ENCODE results near the gene RARRES2. TPM values are rescaled to one million over a fixed set of nuclear protein-coding genes. Genes with fewer than 3 reads are reported as not detected.
A peak's percentile ranks its signal among the peaks of the same experiment; 100 is the strongest.
"Not testable (repeated sequence)": the region's sequence is repeated elsewhere in the genome, so short reads cannot be mapped to it uniquely, and the experiment has no call there.

RARRES2 gene
- total RNA-seq (2014; rRNA removed; shearing (Covaris generic)) = not detected in 2 replicates
- polyA plus RNA-seq (2015; cell fraction: cytosol; rRNA removed) = not detected in 2 replicates
- polyA plus RNA-seq (2015; cell fraction: nucleus; rRNA removed) = not detected in 2 replicates

- DNase-seq (ENCODE audit: low read depth, low spot score) = no peak
- in situ Hi-C loops (cut with HindIII; ENCODE audit: low pct_unique_long_range_greater_than_20kb, low sequenced_read_pairs) = no loop called here
Observed at GRCh38 chr7:150341263-150342120, at the start of gene RARRES2. RARRES2 (minus strand) TSS chr7:150341629; CDS start chr7:150340609, 1,020 bp downstream.

GRCh38 chr7:150390205-150390604 lies 48.8 kb upstream of the RARRES2 start:
- no peak for DNase-seq (ENCODE audit: low read depth, low spot score)
- in situ Hi-C loops (cut with HindIII; ENCODE audit: low pct_unique_long_range_greater_than_20kb, low sequenced_read_pairs) = no loop called here

GRCh38 chr7:150389532-150389816 lies 48.0 kb upstream of the RARRES2 start:
- no peak for DNase-seq (ENCODE audit: low read depth, low spot score)
- in situ Hi-C loops (cut with HindIII; ENCODE audit: low pct_unique_long_range_greater_than_20kb, low sequenced_read_pairs) = no loop called here

- peak; percentile 81 for DNase-seq (ENCODE audit: low read depth, low spot score)
Observed at GRCh38 chr7:150388709-150389531, 47.5 kb upstream of the RARRES2 start.

GRCh38 chr7:150388306-150388705 lies 46.9 kb upstream of the RARRES2 start:
- in situ Hi-C loops (cut with HindIII; ENCODE audit: low pct_unique_long_range_greater_than_20kb, low sequenced_read_pairs) = no loop called here
- no peak for DNase-seq (ENCODE audit: low read depth, low spot score)

More at GRCh38 chr7:150388709-150389531, 47.5 kb upstream of the RARRES2 start:
- in situ Hi-C loops (cut with HindIII; ENCODE audit: low pct_unique_long_range_greater_than_20kb, low sequenced_read_pairs) = no loop called here

- DNase-seq (ENCODE audit: low read depth, low spot score); in situ Hi-C loops (cut with HindIII; ENCODE audit: low pct_unique_long_range_greater_than_20kb, low sequenced_read_pairs): not testable (repeated sequence)
Observed at GRCh38 chr7:150385884-150386283, 44.5 kb upstream of the RARRES2 start.

GRCh38 chr7:150385302-150385723 lies 43.9 kb upstream of the RARRES2 start:
- in situ Hi-C loops (cut with HindIII; ENCODE audit: low pct_unique_long_range_greater_than_20kb, low sequenced_read_pairs) = no loop called here
- DNase-seq (ENCODE audit: low read depth, low spot score) = no peak

GRCh38 chr7:150384406-150385301 lies 43.2 kb upstream of the RARRES2 start:
- in situ Hi-C loops (cut with HindIII; ENCODE audit: low pct_unique_long_range_greater_than_20kb, low sequenced_read_pairs) = no loop called here
- no peak for DNase-seq (ENCODE audit: low read depth, low spot score)

GRCh38 chr7:150383710-150384397 lies 42.4 kb upstream of the RARRES2 start:
- in situ Hi-C loops (cut with HindIII; ENCODE audit: low pct_unique_long_range_greater_than_20kb, low sequenced_read_pairs) = no loop called here
- peak; percentile 99 for DNase-seq (ENCODE audit: low read depth, low spot score)

GRCh38 chr7:150382844-150383225 lies 41.4 kb upstream of the RARRES2 start:
- in situ Hi-C loops (cut with HindIII; ENCODE audit: low pct_unique_long_range_greater_than_20kb, low sequenced_read_pairs) = no loop called here
- DNase-seq (ENCODE audit: low read depth, low spot score) = no peak

- no peak for DNase-seq (ENCODE audit: low read depth, low spot score)
- in situ Hi-C loops (cut with HindIII; ENCODE audit: low pct_unique_long_range_greater_than_20kb, low sequenced_read_pairs) = no loop called here
Observed at GRCh38 chr7:150382123-150382843, 40.9 kb upstream of the RARRES2 start.

GRCh38 chr7:150381785-150382122 lies 40.3 kb upstream of the RARRES2 start:
- no peak for DNase-seq (ENCODE audit: low read depth, low spot score)
- in situ Hi-C loops (cut with HindIII; ENCODE audit: low pct_unique_long_range_greater_than_20kb, low sequenced_read_pairs) = no loop called here

- no peak for DNase-seq (ENCODE audit: low read depth, low spot score)
Observed at GRCh38 chr7:150381096-150381495, 39.7 kb upstream of the RARRES2 start.

GRCh38 chr7:150380463-150380862 lies 39.0 kb upstream of the RARRES2 start:
- DNase-seq (ENCODE audit: low read depth, low spot score) = no peak
- in situ Hi-C loops (cut with HindIII; ENCODE audit: low pct_unique_long_range_greater_than_20kb, low sequenced_read_pairs) = no loop called here

More at GRCh38 chr7:150381096-150381495, 39.7 kb upstream of the RARRES2 start:
- in situ Hi-C loops (cut with HindIII; ENCODE audit: low pct_unique_long_range_greater_than_20kb, low sequenced_read_pairs) = no loop called here

GRCh38 chr7:150379441-150380379 lies 38.3 kb upstream of the RARRES2 start:
- in situ Hi-C loops (cut with HindIII; ENCODE audit: low pct_unique_long_range_greater_than_20kb, low sequenced_read_pairs) = no loop called here
- DNase-seq (ENCODE audit: low read depth, low spot score) = no peak
